ENCODE data around the gene DMD.

DMD gene

DNA sequence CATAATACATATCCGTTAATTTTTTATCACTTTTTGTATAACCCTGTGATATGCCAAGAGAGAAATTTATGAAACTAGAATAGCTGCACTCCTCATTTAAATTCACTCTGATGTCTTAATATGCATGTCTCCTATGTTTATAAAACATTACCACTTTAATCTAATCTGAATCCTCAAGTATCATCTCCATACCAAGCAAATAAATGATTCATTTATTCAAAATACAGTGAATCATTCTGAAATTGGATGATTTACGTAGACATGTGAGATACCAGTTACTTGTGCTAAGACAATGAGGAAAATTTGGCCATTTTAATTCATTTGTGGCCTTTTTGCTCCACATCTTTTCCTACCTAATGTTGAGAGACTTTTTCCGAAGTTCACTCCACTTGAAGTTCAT, 1704.4 kb downstream of the DMD start:
- no peaks in the 10 kb centered on the region for H3K36me3 ChIP-seq (ENCODE audit: control insufficient read depth in 1 of 2, insufficient read depth in 2 of 2, low read length in 2 of 2)
- no peaks in the 10 kb centered on the region for H3K79me2 ChIP-seq (ENCODE audit: control insufficient read depth, insufficient read depth, low read length, poor library complexity)
- H3K23ac ChIP-seq (ENCODE audit: low read length): no peak overlapping the region
- DNase-seq: no peak
- H3K4me2 ChIP-seq (ENCODE audit: low read length): no peak overlapping the region
- no peak overlapping the region for H3K18ac ChIP-seq (ENCODE audit: low read length)
- H3K27ac ChIP-seq (ENCODE audit: low read depth, low read length): no peak overlapping the region
- no peak overlapping the region for H3K4me3 ChIP-seq (ENCODE audit: low read depth, low read length)
- H4K8ac ChIP-seq (ENCODE audit: low read depth, low read length): no peak overlapping the region
- no peaks in the 10 kb centered on the region for H3K79me1 ChIP-seq (ENCODE audit: low read length)
- no CpG with 5 or more reads among the region's 3 CpGs for WGBS (ENCODE audit: extremely low coverage, insufficient coverage, insufficient read length)
- no peak overlapping the region for H2AFZ ChIP-seq (ENCODE audit: insufficient read depth, low read length, poor library complexity)
- no peaks in the 10 kb centered on the region for H3K27me3 ChIP-seq (ENCODE audit: insufficient read depth, low read length)
- H2BK12ac ChIP-seq (ENCODE audit: low read length): no peak overlapping the region
- H3K14ac ChIP-seq (ENCODE audit: low read length): no peak overlapping the region
- no peak overlapping the region for H4K12ac ChIP-seq (ENCODE audit: low read depth, low read length)
- H3K4me1 ChIP-seq (ENCODE audit: control insufficient read depth in 1 of 2, insufficient read depth in 2 of 2, low read length in 2 of 2): no peaks in the 10 kb centered on the region
- no peak overlapping the region for H3K4ac ChIP-seq (ENCODE audit: low read depth, low read length)
- H4K91ac ChIP-seq (ENCODE audit: low read depth, low read length): no peak overlapping the region
- H3K9me3 ChIP-seq (ENCODE audit: insufficient read depth, low read depth, low read length): no peaks in the 10 kb centered on the region
- no peak overlapping the region for H2AK5ac ChIP-seq (ENCODE audit: low read length)
- no peak overlapping the region for H2BK5ac ChIP-seq (ENCODE audit: low read depth, low read length, poor library complexity)
- H2BK120ac ChIP-seq (ENCODE audit: insufficient read depth, low read length, poor library complexity): no peak overlapping the region
- H3K9ac ChIP-seq (ENCODE audit: low read length): no peak overlapping the region

GRCh38 chrX:31506360-31506759, 1705.0 kb downstream of the DMD start:
- H3K18ac ChIP-seq (ENCODE audit: low read length): no peak overlapping the region
- H3K79me2 ChIP-seq (ENCODE audit: control insufficient read depth, insufficient read depth, low read length, poor library complexity): no peaks in the 10 kb centered on the region

DNA sequence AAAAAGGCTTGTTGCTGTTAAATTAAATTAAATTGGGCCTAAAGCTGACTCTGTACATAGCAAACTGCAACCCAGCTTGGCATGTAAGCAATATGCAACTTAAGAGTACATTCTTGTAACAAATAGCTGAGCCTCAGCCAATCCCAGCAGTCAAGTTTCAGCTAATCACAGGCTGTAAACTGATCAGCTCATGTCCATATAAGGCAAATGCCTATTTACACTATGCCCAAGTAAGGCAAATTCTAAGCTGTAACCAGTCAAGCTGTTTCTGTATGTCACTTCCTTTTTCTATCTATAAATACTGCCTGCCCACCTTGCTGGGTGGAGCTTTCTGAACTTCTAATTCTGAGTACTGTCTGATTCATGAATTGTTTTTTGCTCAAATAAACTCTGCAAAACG, 1710.4 kb downstream of the DMD start:
- Histone ChIP-seq H3K4ac (ENCODE audit: low read depth, low read length) (no peak overlapping the region), H3K4me3 (ENCODE audit: low read depth, low read length) (no peak overlapping the region), H2BK12ac (ENCODE audit: low read length) (no peak overlapping the region), H3K4me1 (ENCODE audit: control insufficient read depth in 1 of 2, insufficient read depth in 2 of 2, low read length in 2 of 2) (no peaks in the 10 kb centered on the region), H3K79me2 (ENCODE audit: control insufficient read depth, insufficient read depth, low read length, poor library complexity) (no peaks in the 10 kb centered on the region), H3K9ac (ENCODE audit: low read length) (no peak overlapping the region), H3K18ac (ENCODE audit: low read length) (no peak overlapping the region), H4K91ac (ENCODE audit: low read depth, low read length) (no peak overlapping the region), H2AFZ (ENCODE audit: insufficient read depth, low read length, poor library complexity) (no peak overlapping the region), H3K79me1 (ENCODE audit: low read length) (no peaks in the 10 kb centered on the region), H3K14ac (ENCODE audit: low read length) (no peak overlapping the region), H2AK5ac (ENCODE audit: low read length) (no peak overlapping the region), H3K27ac (ENCODE audit: low read depth, low read length) (no peak overlapping the region), H4K8ac (ENCODE audit: low read depth, low read length) (no peak overlapping the region), H3K23ac (ENCODE audit: low read length) (no peak overlapping the region), H4K12ac (ENCODE audit: low read depth, low read length) (no peak overlapping the region), H3K27me3 (ENCODE audit: insufficient read depth, low read length) (no peaks in the 10 kb centered on the region), H2BK120ac (ENCODE audit: insufficient read depth, low read length, poor library complexity) (no peak overlapping the region), H3K36me3 (ENCODE audit: control insufficient read depth in 1 of 2, insufficient read depth in 2 of 2, low read length in 2 of 2) (no peaks in the 10 kb centered on the region), H3K9me3 (ENCODE audit: insufficient read depth, low read depth, low read length) (no peaks in the 10 kb centered on the region), H2BK5ac (ENCODE audit: low read depth, low read length, poor library complexity) (no peak overlapping the region), H3K4me2 (ENCODE audit: low read length) (no peak overlapping the region)
- DNase-seq: no peak
- WGBS (ENCODE audit: extremely low coverage, insufficient coverage, insufficient read length): no CpG with 5 or more reads among the region's 1 CpG

More at GRCh38 chrX:31506360-31506759, 1705.0 kb downstream of the DMD start:
- H4K91ac ChIP-seq (ENCODE audit: low read depth, low read length): no peak overlapping the region
- H2AK5ac ChIP-seq (ENCODE audit: low read length): no peak overlapping the region
- H2AFZ ChIP-seq (ENCODE audit: insufficient read depth, low read length, poor library complexity): no peak overlapping the region
- H3K4me2 ChIP-seq (ENCODE audit: low read length): no peak overlapping the region
- no peak overlapping the region for H3K14ac ChIP-seq (ENCODE audit: low read length)
- H3K27ac ChIP-seq (ENCODE audit: low read depth, low read length): no peak overlapping the region
- no peak overlapping the region for H2BK12ac ChIP-seq (ENCODE audit: low read length)
- no peak overlapping the region for H3K9ac ChIP-seq (ENCODE audit: low read length)
- no peak overlapping the region for H3K4ac ChIP-seq (ENCODE audit: low read depth, low read length)
- H2BK5ac ChIP-seq (ENCODE audit: low read depth, low read length, poor library complexity): no peak overlapping the region
- no peak overlapping the region for H3K4me3 ChIP-seq (ENCODE audit: low read depth, low read length)
- H4K8ac ChIP-seq (ENCODE audit: low read depth, low read length): no peak overlapping the region
- H3K27me3 ChIP-seq (ENCODE audit: insufficient read depth, low read length): no peaks in the 10 kb centered on the region
- no peak overlapping the region for H3K23ac ChIP-seq (ENCODE audit: low read length)
- no CpG with 5 or more reads among the region's 3 CpGs for WGBS (ENCODE audit: extremely low coverage, insufficient coverage, insufficient read length)
- H3K4me1 ChIP-seq (ENCODE audit: control insufficient read depth in 1 of 2, insufficient read depth in 2 of 2, low read length in 2 of 2): no peaks in the 10 kb centered on the region
- no peak overlapping the region for H4K12ac ChIP-seq (ENCODE audit: low read depth, low read length)
- no peaks in the 10 kb centered on the region for H3K79me1 ChIP-seq (ENCODE audit: low read length)
- H2BK120ac ChIP-seq (ENCODE audit: insufficient read depth, low read length, poor library complexity): no peak overlapping the region
- no peaks in the 10 kb centered on the region for H3K9me3 ChIP-seq (ENCODE audit: insufficient read depth, low read depth, low read length)
- no peak for DNase-seq
- no peaks in the 10 kb centered on the region for H3K36me3 ChIP-seq (ENCODE audit: control insufficient read depth in 1 of 2, insufficient read depth in 2 of 2, low read length in 2 of 2)

- no peak overlapping the region for H4K91ac ChIP-seq (ENCODE audit: low read depth, low read length)
- no peaks in the 10 kb centered on the region for H3K9me3 ChIP-seq (ENCODE audit: insufficient read depth, low read depth, low read length)
- H3K27me3 ChIP-seq (ENCODE audit: insufficient read depth, low read length): no peaks in the 10 kb centered on the region
- no peaks in the 10 kb centered on the region for H3K36me3 ChIP-seq (ENCODE audit: control insufficient read depth in 1 of 2, insufficient read depth in 2 of 2, low read length in 2 of 2)
- H3K18ac ChIP-seq (ENCODE audit: low read length): no peak overlapping the region
- H2BK120ac ChIP-seq (ENCODE audit: insufficient read depth, low read length, poor library complexity): no peak overlapping the region
- no peak for DNase-seq
- H4K12ac ChIP-seq (ENCODE audit: low read depth, low read length): no peak overlapping the region
- H3K4me1 ChIP-seq (ENCODE audit: control insufficient read depth in 1 of 2, insufficient read depth in 2 of 2, low read length in 2 of 2): no peaks in the 10 kb centered on the region
- H3K14ac ChIP-seq (ENCODE audit: low read length): no peak overlapping the region
- H3K4me3 ChIP-seq (ENCODE audit: low read depth, low read length): no peak overlapping the region
- H3K4me2 ChIP-seq (ENCODE audit: low read length): no peak overlapping the region
- no peak overlapping the region for H2BK5ac ChIP-seq (ENCODE audit: low read depth, low read length, poor library complexity)
- no peak overlapping the region for H3K27ac ChIP-seq (ENCODE audit: low read depth, low read length)
- H3K4ac ChIP-seq (ENCODE audit: low read depth, low read length): no peak overlapping the region
- H2AFZ ChIP-seq (ENCODE audit: insufficient read depth, low read length, poor library complexity): no peak overlapping the region
- no peaks in the 10 kb centered on the region for H3K79me1 ChIP-seq (ENCODE audit: low read length)
- no peaks in the 10 kb centered on the region for H3K79me2 ChIP-seq (ENCODE audit: control insufficient read depth, insufficient read depth, low read length, poor library complexity)
- H2BK12ac ChIP-seq (ENCODE audit: low read length): no peak overlapping the region
- no peak overlapping the region for H3K9ac ChIP-seq (ENCODE audit: low read length)
- WGBS (ENCODE audit: extremely low coverage, insufficient coverage, insufficient read length): no CpG with 5 or more reads among the region's 2 CpGs
- no peak overlapping the region for H4K8ac ChIP-seq (ENCODE audit: low read depth, low read length)
- no peak overlapping the region for H3K23ac ChIP-seq (ENCODE audit: low read length)
- H2AK5ac ChIP-seq (ENCODE audit: low read length): no peak overlapping the region
These were observed 1712.2 kb downstream of the DMD start for GRCh38 chrX:31499109-31499508.

Measured in trophoblast cell (in vitro differentiated cells and primary cell).